Endothelial cell of umbilical vein (primary cell): ENCODE data around the gene AGPS. TPM values are rescaled to one million over a fixed set of nuclear protein-coding genes. Genes with fewer than 3 reads are reported as not detected.
"Not testable (repeated sequence)": the region's sequence is repeated elsewhere in the genome, so short reads cannot be mapped to it uniquely, and the experiment has no call there.

Experiments
- BruUV-seq: library from RNA; stranded (reverse); fragments of 400-500 nt; replicated peaks from 2 replicates; lab custom pipeline; 2021; lab: Mats Ljungman, UMichigan
- CTCF ChIA-PET: fragments of 300-600, 350-600 bp; sonication (Branson Sonifier 250); formaldehyde crosslinking; loops from one replicate; lab custom pipeline; 2021; ENCODE audit warnings: antibody characterized with exemption, inconsistent platforms; lab: Charles Lee
- POLR2A ChIA-PET: fragments of 300-600, 350-600 bp; sonication (Branson Sonifier 250); formaldehyde crosslinking; loops from one replicate; lab custom pipeline; 2021; ENCODE audit warnings: antibody characterized with exemption, inconsistent platforms; lab: Charles Lee
- DNase-seq: peaks from one replicate; pipeline ENCODE4 v3.0.0-alpha.2; 2011; ENCODE audit warnings: low read depth, low spot score
- FAIRE-seq: peaks from 2 replicates; lab custom pipeline; 2011; peaks lifted over from hg19 to GRCh38; lab: Jason Lieb, UNC
- H2AFZ ChIP-seq: 2 replicates; pipeline ENCODE4 v1.6.0; 2012; ENCODE audit warnings: low read depth, low read length, control low read depth, inconsistent platforms
- H3K27ac ChIP-seq: 2 replicates; pipeline ENCODE4 v1.5.1; 2011; ENCODE audit warnings: low read depth, mild to moderate bottlenecking, control low read depth, low read length, moderate library complexity; ENCODE audit not compliant: insufficient read depth
- H3K27me3 ChIP-seq, 2 experiments: 2 replicates each; pipeline versions ENCODE4 v1.6.0 to v1.6.1; 2011; ENCODE audit warnings: low read length in 2 of 2, mixed read lengths in 1 of 2; ENCODE audit not compliant: control insufficient read depth in 2 of 2, insufficient read depth in 2 of 2
- H3K36me3 ChIP-seq, 2 experiments: 2 replicates in 1 of 2; 3 replicates in 1 of 2; pipeline ENCODE4 v1.5.1; 2011; ENCODE audit warnings: low read length in 2 of 2, mild to moderate bottlenecking in 1 of 2, moderate library complexity in 1 of 2; ENCODE audit not compliant: control insufficient read depth in 2 of 2, insufficient read depth in 2 of 2; ENCODE audit errors: extremely low read depth in 1 of 2
- H3K4me1 ChIP-seq: 3 replicates; pipeline ENCODE4 v1.5.1; 2011; ENCODE audit warnings: mild to moderate bottlenecking, low read length; ENCODE audit not compliant: control insufficient read depth, insufficient read depth; ENCODE audit errors: extremely low read depth
- H3K4me2 ChIP-seq: 2 replicates; pipeline ENCODE4 v1.6.1; 2011; ENCODE audit warnings: low read length, control low read depth, mixed read lengths; ENCODE audit not compliant: insufficient read depth
- H3K4me3 ChIP-seq, 3 experiments: fragments of 200-600 bp in 1 of 3; sonication (generic), shearing (Covaris generic) in 1 of 3; replicated peaks in 1 of 3; 2 replicates each; pipeline ENCODE4 v1.5.1; 2011 to 2016; ENCODE audit warnings: control low read depth in 3 of 3, low read length in 3 of 3, mild to moderate bottlenecking in 2 of 3, inconsistent platforms in 1 of 3, low read depth in 1 of 3, moderate library complexity in 1 of 3; ENCODE audit not compliant: insufficient read depth in 1 of 3
- H3K79me2 ChIP-seq: 2 replicates; pipeline ENCODE4 v1.6.0; 2012; ENCODE audit warnings: low read length, inconsistent platforms; ENCODE audit not compliant: control insufficient read depth, insufficient read depth
- H3K9ac ChIP-seq: replicated peaks from 2 replicates; pipeline ENCODE3; 2011; ENCODE audit warnings: low read length, control low read depth; ENCODE audit not compliant: insufficient read depth; ENCODE audit errors: extremely low read depth
- H3K9me1 ChIP-seq: replicated peaks from 3 replicates; pipeline ENCODE4 v1.6.0; 2011; ENCODE audit warnings: mild to moderate bottlenecking, low read length; ENCODE audit not compliant: control insufficient read depth, insufficient read depth; ENCODE audit errors: extremely low read depth
- H3K9me3 ChIP-seq: replicated peaks from 2 replicates; pipeline ENCODE4 v1.5.1; 2012; ENCODE audit warnings: low read length, inconsistent platforms; ENCODE audit not compliant: control insufficient read depth, insufficient read depth
- H4K20me1 ChIP-seq: replicated peaks from 2 replicates; pipeline ENCODE3; 2011; ENCODE audit warnings: mild to moderate bottlenecking, low read length; ENCODE audit not compliant: control insufficient read depth, insufficient read depth; ENCODE audit errors: extremely low read depth
- EZH2 ChIP-seq: IDR thresholded peaks from 2 replicates; pipeline ENCODE4 v1.6.1; 2012; ENCODE audit warnings: borderline replicate concordance, low read depth, mild to moderate bottlenecking, moderate library complexity, low read length, inconsistent platforms; ENCODE audit not compliant: severe bottlenecking
- JUN ChIP-seq: IDR thresholded peaks from 2 replicates; pipeline ENCODE4 v1.6.1; 2011; ENCODE audit warnings: borderline replicate concordance, low read depth; ENCODE audit not compliant: insufficient read length, insufficient read depth
- MYC ChIP-seq: IDR thresholded peaks from one replicate; pipeline ENCODE4 v1.6.1; 2011; ENCODE audit warnings: mild to moderate bottlenecking, low read depth, low read length
- POLR2A ChIP-seq: IDR thresholded peaks from 2 replicates; pipeline ENCODE4 v1.6.1; 2012; ENCODE audit warnings: low read depth, mild to moderate bottlenecking, control low read depth, low read length
- POLR2AphosphoS5 ChIP-seq: IDR thresholded peaks from 2 replicates; pipeline ENCODE4 v1.6.1; 2012; ENCODE audit warnings: low read depth, mild to moderate bottlenecking, control low read depth, low read length, moderate library complexity; ENCODE audit not compliant: insufficient read depth
- dilution Hi-C: fragments of 300-500 bp; cut with MboI; formaldehyde crosslinking; loops from one replicate; pipeline ENCODE4 v1.15.0; 2019; ENCODE audit warnings: low sequenced_read_pairs; ENCODE audit not compliant: extremely low pct_ligation_motif_present
- intact Hi-C: fragments of 100-400 bp; cut with micrococcal nuclease; formaldehyde crosslinking; loops from one replicate; pipeline ENCODE4 v1.10.0; 2022
- polyA plus RNA-seq, 4 experiments: library from polyadenylated mRNA; depleted of rRNA in 3 of 4; stranded (reverse) in 3 of 4; unstranded in 1 of 4; fragments of >200 nt; gene quantifications; 2 replicates each; pipeline versions ENCODE4 v1.2.1 to v1.2.3, GENCODE V29; 2011 to 2012; ENCODE audit warnings: missing spikeins in 1 of 4
- total RNA-seq: library from RNA; stranded (reverse); gene quantifications from 2 replicates; pipeline ENCODE4 v1.2.3, GENCODE V29; 2021
- TF ChIP-seq, protein P1 (sequence below): IDR thresholded peaks from 2 replicates; pipeline ENCODE4 v1.6.1; 2011; ENCODE audit not compliant: insufficient read depth, insufficient read length
- TF ChIP-seq, protein P2 (sequence below), 2 donors: IDR thresholded peaks; 1 replicate in 1 of 2; 2 replicates in 1 of 2; pipeline ENCODE4 v1.5.1; 2011; ENCODE audit warnings: low read length in 2 of 2, mild to moderate bottlenecking in 2 of 2, moderate library complexity in 2 of 2, control low read depth in 1 of 2, inconsistent platforms in 1 of 2, low read depth in 1 of 2; ENCODE audit not compliant: insufficient read depth in 1 of 2; ENCODE audit errors: extremely low read depth in 1 of 2

The AGPS gene
- total and polyA plus RNA-seq, 2 donors (not counting 3 experiments of a cell fraction or from before 2014, with no cell fraction given), result 10.1 to 96.5 TPM

- no peaks in the 10 kb centered on the region for H3K9me3 ChIP-seq
- no peaks in the 10 kb centered on the region for H3K4me1 ChIP-seq
- intact Hi-C loops (no loop called here), dilution Hi-C loops (no loop called here)
- H3K27ac ChIP-seq, result no peak overlapping the region
- H3K36me3 ChIP-seq, result peaks cover 0 to 10% of the 10 kb centered on the region in 2 experiments
- peaks cover 2% of the 10 kb centered on the region for H3K79me2 ChIP-seq
- TF ChIP-seq, protein P1, sequence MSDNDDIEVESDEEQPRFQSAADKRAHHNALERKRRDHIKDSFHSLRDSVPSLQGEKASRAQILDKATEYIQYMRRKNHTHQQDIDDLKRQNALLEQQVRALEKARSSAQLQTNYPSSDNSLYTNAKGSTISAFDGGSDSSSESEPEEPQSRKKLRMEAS, result no peak
- no peak for TF ChIP-seq POLR2AphosphoS5
- H3K4me2 ChIP-seq, result no peak overlapping the region
- no peaks in the 10 kb centered on the region for H3K9me1 ChIP-seq
- H2AFZ ChIP-seq, result no peak overlapping the region
- no peaks in the 10 kb centered on the region for H4K20me1 ChIP-seq
- POLR2A ChIA-PET, result no interaction called here
- DNase-seq, result no peak
- no peak overlapping the region for H3K4me3 ChIP-seq
- no peak overlapping the region for H3K9ac ChIP-seq
- no TSS peak for BruUV-seq
- CTCF ChIA-PET, result interaction anchor here (0.9 kb wide), 1 partner anchor 121 kb away, joined by 3 read pairs; no protein-coding TSS in a partner anchor
- H3K27me3 ChIP-seq, result no peaks in the 10 kb centered on the region
- FAIRE-seq, result no peak
Measured at GRCh38 chr2:177483531-177483930, 91.0 kb downstream of the AGPS start.

- ChIA-PET POLR2A (no interaction called here), CTCF (interaction anchor here (0.9 kb wide), 1 partner anchor 120 kb away, joined by 3 read pairs; no protein-coding TSS in a partner anchor)
- DNase-seq (no peak), FAIRE-seq (no peak)
- intact Hi-C loops (no loop called here), dilution Hi-C loops (no loop called here)
- Histone ChIP-seq H3K4me2 (no peak overlapping the region), H3K36me3 (peaks cover 0 to 6% of the 10 kb centered on the region in 2 experiments), H3K27me3 (no peaks in the 10 kb centered on the region), H3K79me2 (no peaks in the 10 kb centered on the region), H3K4me1 (no peaks in the 10 kb centered on the region), H3K9me3 (no peaks in the 10 kb centered on the region), H2AFZ (no peak overlapping the region), H3K9ac (no peak overlapping the region), H3K4me3 (no peak overlapping the region), H3K27ac (no peak overlapping the region), H4K20me1 (no peaks in the 10 kb centered on the region), H3K9me1 (no peaks in the 10 kb centered on the region)
- no TSS peak for BruUV-seq
- TF ChIP-seq POLR2A, result no peak
- TF ChIP-seq MYC, result no peak
- TF ChIP-seq JUN, result no peak
- TF ChIP-seq, protein P1, result no peak
- no peak for TF ChIP-seq EZH2
- TF ChIP-seq, protein P2, sequence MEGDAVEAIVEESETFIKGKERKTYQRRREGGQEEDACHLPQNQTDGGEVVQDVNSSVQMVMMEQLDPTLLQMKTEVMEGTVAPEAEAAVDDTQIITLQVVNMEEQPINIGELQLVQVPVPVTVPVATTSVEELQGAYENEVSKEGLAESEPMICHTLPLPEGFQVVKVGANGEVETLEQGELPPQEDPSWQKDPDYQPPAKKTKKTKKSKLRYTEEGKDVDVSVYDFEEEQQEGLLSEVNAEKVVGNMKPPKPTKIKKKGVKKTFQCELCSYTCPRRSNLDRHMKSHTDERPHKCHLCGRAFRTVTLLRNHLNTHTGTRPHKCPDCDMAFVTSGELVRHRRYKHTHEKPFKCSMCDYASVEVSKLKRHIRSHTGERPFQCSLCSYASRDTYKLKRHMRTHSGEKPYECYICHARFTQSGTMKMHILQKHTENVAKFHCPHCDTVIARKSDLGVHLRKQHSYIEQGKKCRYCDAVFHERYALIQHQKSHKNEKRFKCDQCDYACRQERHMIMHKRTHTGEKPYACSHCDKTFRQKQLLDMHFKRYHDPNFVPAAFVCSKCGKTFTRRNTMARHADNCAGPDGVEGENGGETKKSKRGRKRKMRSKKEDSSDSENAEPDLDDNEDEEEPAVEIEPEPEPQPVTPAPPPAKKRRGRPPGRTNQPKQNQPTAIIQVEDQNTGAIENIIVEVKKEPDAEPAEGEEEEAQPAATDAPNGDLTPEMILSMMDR (IDR thresholded peaks at IDR 0.05; ENCODE audit: extremely low read depth in 1 of 2, insufficient read depth in 1 of 2, low read depth in 1 of 2, low read length in 2 of 2), result no peak
- no peak for TF ChIP-seq POLR2AphosphoS5
Measured at GRCh38 chr2:177484180-177484795, 91.7 kb downstream of the AGPS start.

GRCh38 chr2:177485657-177486056 is 93.1 kb downstream of the AGPS start:
- BruUV-seq, H3K4me3 ChIP-seq, H3K9me1 ChIP-seq, intact Hi-C loops, H3K4me2 ChIP-seq, H3K36me3 ChIP-seq, H3K9me3 ChIP-seq, CTCF ChIA-PET, H3K79me2 ChIP-seq, H3K27me3 ChIP-seq, H2AFZ ChIP-seq, DNase-seq, H3K27ac ChIP-seq, FAIRE-seq, POLR2A ChIA-PET, H3K4me1 ChIP-seq, dilution Hi-C loops, H4K20me1 ChIP-seq, H3K9ac ChIP-seq: not testable (repeated sequence)
